SU-DHL-6 (cell line): ENCODE data around the gene MKNK2.

ENCODE experiments used
- H2AFZ ChIP-seq: fragments of 200-600 bp; sonication (generic); 2 replicates; pipeline ENCODE4 v1.6.1; 2014; ENCODE audit warnings: low read depth, mild to moderate bottlenecking, moderate library complexity, mixed read lengths, antibody characterized with exemption, low read length; ENCODE audit not compliant: severe bottlenecking
- H3F3A ChIP-seq: fragments of 200-600 bp; shearing (Covaris generic); 2 replicates; pipeline ENCODE4 v1.6.0; 2016; ENCODE audit warnings: antibody characterized with exemption, mild to moderate bottlenecking; ENCODE audit not compliant: insufficient read depth
- H3K27ac ChIP-seq: fragments of 200-600 bp; sonication (generic); 2 replicates; pipeline ENCODE4 v1.5.1; 2016; ENCODE audit warnings: low read depth, mild to moderate bottlenecking, low read length, moderate library complexity, mixed read lengths
- H3K27me3 ChIP-seq: fragments of 200-600 bp; sonication (generic), shearing (Covaris generic); 2 replicates; pipeline ENCODE4 v1.6.0; 2014; ENCODE audit warnings: mild to moderate bottlenecking, low read length
- H3K36me3 ChIP-seq: fragments of 200-600 bp; sonication (generic); 2 replicates; pipeline ENCODE4 v1.6.1; 2014; ENCODE audit warnings: mild to moderate bottlenecking, low read length, mixed read lengths
- H3K4me2 ChIP-seq: fragments of 300-600, 200-600 bp; shearing (Covaris generic), sonication (generic); 2 replicates; pipeline ENCODE4 v1.6.0; 2014; ENCODE audit warnings: low read length, low read depth, mild to moderate bottlenecking; ENCODE audit not compliant: poor library complexity, severe bottlenecking
- H3K4me3 ChIP-seq: fragments of 200-600 bp; sonication (generic); 2 replicates; pipeline ENCODE4 v1.5.1; 2014; ENCODE audit warnings: antibody characterized with exemption, low read length, mild to moderate bottlenecking, mixed read lengths; ENCODE audit not compliant: insufficient read depth, poor library complexity, severe bottlenecking
- H3K79me2 ChIP-seq: fragments of 200-600 bp; sonication (generic); 2 replicates; pipeline ENCODE4 v1.6.1; 2014; ENCODE audit warnings: mild to moderate bottlenecking, low read length, moderate library complexity; ENCODE audit not compliant: insufficient read depth
- H3K9ac ChIP-seq: fragments of 200-600 bp; sonication (generic); 2 replicates; pipeline ENCODE4 v1.7.0; 2014; ENCODE audit warnings: mild to moderate bottlenecking, low read length
- H3K9me2 ChIP-seq: fragments of 200-600 bp; sonication (generic); replicated peaks from 2 replicates; pipeline ENCODE4 v1.6.1; 2014; ENCODE audit warnings: low read length; ENCODE audit not compliant: insufficient read depth
- H3K9me3 ChIP-seq: fragments of 200-600 bp; sonication (generic); 2 replicates; pipeline ENCODE4 v1.6.1; 2014; ENCODE audit warnings: low read length, mixed read lengths; ENCODE audit not compliant: insufficient read depth
- H4K20me1 ChIP-seq: fragments of 200-600 bp; sonication (generic); 2 replicates; pipeline ENCODE4 v1.6.1; 2014; ENCODE audit warnings: low read depth, mild to moderate bottlenecking, antibody characterized with exemption, low read length, moderate library complexity, mixed read lengths
- EZH2phosphoT487 ChIP-seq: fragments of 200-600 bp; sonication (generic), shearing (Covaris generic); conservative IDR thresholded peaks from 2 replicates; pipeline ENCODE4 v1.6.1; 2018; ENCODE audit warnings: mild to moderate bottlenecking, antibody characterized with exemption, low read length, moderate library complexity, mixed read lengths
- TF ChIP-seq, protein P1 (sequence below): fragments of 200-600 bp; sonication (generic); IDR thresholded peaks from one replicate; pipeline ENCODE4 v1.5.1; 2017; ENCODE audit warnings: antibody characterized with exemption, mild to moderate bottlenecking, low read length, moderate library complexity; ENCODE audit not compliant: insufficient read depth, poor library complexity, severe bottlenecking

Gene MKNK2

DNA sequence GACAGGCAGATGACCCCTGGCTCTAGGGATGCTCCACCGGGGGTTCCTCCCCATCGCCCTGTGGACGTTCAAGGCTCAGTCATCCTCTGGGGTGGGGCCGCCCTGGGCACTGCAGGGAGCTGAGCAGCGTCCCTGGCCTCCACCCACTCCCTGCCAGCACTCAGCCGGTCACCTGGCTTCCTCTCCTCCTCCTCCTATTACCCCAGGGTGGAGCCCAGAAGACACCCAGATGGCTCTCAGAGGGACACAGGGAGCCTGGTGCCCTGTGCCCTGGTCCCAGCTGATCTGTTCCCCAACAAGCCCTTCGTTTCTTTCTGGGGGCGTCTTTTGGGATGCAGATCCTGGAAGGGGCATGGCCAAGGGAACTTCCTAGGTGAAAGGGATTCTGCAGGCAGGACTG is 3.7 kb upstream of the MKNK2 start:
- TF ChIP-seq EZH2phosphoT487 = no peak
- TF ChIP-seq, protein P1, sequence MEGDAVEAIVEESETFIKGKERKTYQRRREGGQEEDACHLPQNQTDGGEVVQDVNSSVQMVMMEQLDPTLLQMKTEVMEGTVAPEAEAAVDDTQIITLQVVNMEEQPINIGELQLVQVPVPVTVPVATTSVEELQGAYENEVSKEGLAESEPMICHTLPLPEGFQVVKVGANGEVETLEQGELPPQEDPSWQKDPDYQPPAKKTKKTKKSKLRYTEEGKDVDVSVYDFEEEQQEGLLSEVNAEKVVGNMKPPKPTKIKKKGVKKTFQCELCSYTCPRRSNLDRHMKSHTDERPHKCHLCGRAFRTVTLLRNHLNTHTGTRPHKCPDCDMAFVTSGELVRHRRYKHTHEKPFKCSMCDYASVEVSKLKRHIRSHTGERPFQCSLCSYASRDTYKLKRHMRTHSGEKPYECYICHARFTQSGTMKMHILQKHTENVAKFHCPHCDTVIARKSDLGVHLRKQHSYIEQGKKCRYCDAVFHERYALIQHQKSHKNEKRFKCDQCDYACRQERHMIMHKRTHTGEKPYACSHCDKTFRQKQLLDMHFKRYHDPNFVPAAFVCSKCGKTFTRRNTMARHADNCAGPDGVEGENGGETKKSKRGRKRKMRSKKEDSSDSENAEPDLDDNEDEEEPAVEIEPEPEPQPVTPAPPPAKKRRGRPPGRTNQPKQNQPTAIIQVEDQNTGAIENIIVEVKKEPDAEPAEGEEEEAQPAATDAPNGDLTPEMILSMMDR = no peak
- Histone ChIP-seq H3K9me3 (no peaks in the 10 kb centered on the region), H3K9ac (peak overlapping the region; percentile 1; the same call in 1 of the 2 replicates), H3K4me2 (peak overlapping the region; percentile 15), H3K4me3 (no peak overlapping the region), H3K27me3 (no peaks in the 10 kb centered on the region), H3F3A (peaks cover 30% of the 10 kb centered on the region), H3K27ac (peak overlapping the region; percentile 53), H3K9me2 (no peaks in the 10 kb centered on the region), H3K36me3 (no peaks in the 10 kb centered on the region), H2AFZ (no peak overlapping the region), H4K20me1 (no peaks in the 10 kb centered on the region; the same call in 1 of the 2 replicates), H3K79me2 (peaks cover 10% of the 10 kb centered on the region)

DNA sequence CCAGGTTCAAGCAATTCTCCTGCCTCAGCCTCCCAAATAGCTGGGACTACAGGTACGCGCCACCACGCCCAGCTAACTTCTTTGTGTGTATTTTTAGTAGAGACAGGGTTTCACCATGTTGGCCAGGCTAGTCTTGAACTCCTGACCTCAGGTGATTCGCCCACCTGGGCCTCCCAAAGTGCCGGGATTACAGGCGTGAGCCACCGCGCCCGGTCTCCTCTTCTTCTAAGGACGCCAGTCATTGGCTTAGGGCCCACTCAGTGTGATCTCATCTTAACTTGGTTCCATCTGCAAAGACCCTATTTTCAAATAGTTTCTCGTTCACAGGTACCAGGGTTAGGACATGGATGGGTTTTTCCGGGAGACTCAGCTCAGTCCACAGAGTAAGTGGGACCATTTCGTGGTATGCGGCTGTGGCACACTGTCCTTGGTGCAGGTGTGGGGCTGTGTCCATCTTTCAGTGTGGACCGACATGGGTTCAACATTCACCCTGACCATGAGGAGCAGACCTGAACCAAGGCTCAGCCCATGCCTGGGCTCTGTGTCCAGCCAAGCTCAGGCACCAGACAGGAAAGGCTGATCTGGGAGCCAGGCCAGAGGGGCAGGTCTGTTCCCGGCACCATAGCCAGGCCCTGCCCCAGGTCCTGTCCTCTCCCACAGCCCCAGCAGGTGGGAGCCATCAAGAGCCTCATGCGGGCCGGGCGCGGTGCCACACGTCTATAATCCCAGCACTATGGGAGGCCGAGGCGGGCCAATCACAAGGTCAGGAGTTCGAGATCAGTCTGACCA is 2.8 kb upstream of the MKNK2 start:
- H3K4me2 ChIP-seq = no peak overlapping the region
- no peaks in the 10 kb centered on the region; the same call in 1 of the 2 replicates for H4K20me1 ChIP-seq
- H3K27ac ChIP-seq = peak overlapping the region; percentile 94
- no peaks in the 10 kb centered on the region for H3K9me2 ChIP-seq
- H3K27me3 ChIP-seq = no peaks in the 10 kb centered on the region
- no peak overlapping the region for H3K4me3 ChIP-seq
- H2AFZ ChIP-seq = no peak overlapping the region
- peaks cover 20% of the 10 kb centered on the region for H3K79me2 ChIP-seq
- no peak overlapping the region for H3K9ac ChIP-seq
- no peak for TF ChIP-seq EZH2phosphoT487
- TF ChIP-seq, protein P1 = no peak
- no peaks in the 10 kb centered on the region for H3K9me3 ChIP-seq
- H3K36me3 ChIP-seq = no peaks in the 10 kb centered on the region
- H3F3A ChIP-seq = peaks cover 30% of the 10 kb centered on the region

DNA sequence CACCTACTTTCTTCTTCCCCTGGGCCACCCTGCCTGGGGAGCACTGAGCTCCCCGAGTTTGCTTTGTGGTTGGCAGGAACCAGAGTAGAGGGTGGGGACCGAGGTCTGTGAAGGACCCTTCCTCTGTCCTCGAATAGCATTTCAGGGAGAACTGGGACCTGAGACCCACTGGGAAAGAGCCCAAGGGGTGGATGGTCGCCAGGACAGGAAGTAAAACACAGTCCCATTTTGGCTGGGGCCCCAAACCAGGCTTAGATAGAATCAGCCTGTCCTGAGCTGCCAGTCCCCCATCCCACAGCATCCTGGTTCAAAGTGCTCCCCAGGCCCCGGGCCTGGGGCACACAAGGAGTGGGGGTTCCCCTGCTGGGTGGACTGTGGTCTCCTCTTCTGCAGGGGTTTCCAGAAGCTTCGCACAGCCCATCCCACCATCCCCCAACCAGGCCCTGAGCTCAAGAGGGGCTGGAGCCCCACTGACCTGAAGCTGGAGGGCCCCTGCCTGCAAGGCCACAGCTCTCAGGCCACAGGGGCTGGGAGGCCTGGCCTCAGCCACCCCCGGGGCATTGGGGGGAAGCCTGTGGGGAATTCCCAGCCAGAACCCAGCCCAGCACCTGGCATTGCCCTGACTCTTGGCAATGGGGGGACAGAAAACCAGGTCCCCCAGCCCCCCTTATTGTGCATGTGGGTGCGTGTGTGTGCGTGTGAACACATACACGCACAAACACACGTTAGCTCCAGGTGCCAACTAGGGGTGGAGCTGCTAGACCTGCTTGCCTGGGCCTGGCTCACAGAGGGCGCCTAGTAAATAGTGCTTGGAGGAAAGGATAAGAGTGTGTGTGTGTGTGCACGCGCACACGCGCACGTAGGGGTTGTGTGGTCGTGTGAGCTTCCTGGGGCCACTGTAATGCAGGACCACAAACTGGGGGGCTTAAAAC is 995 bp upstream of the MKNK2 start:
- TF ChIP-seq, protein P1 = no peak
- no peak for TF ChIP-seq EZH2phosphoT487
- Histone ChIP-seq H3K9me2 (no peaks in the 10 kb centered on the region), H2AFZ (no peak overlapping the region), H4K20me1 (no peaks in the 10 kb centered on the region; the same call in 1 of the 2 replicates), H3K27ac (peak overlapping the region; percentile 94), H3K79me2 (peaks cover 37% of the 10 kb centered on the region), H3K9ac (peak overlapping the region; percentile 42), H3K36me3 (no peaks in the 10 kb centered on the region), H3K4me3 (no peak overlapping the region), H3K27me3 (no peaks in the 10 kb centered on the region), H3F3A (peaks cover 27% of the 10 kb centered on the region), H3K4me2 (peak overlapping the region; percentile 52), H3K9me3 (no peaks in the 10 kb centered on the region)
